A549 (cell line): ENCODE data around the gene HSPG2. TPM values are rescaled to one million over a fixed set of nuclear protein-coding genes. Genes with fewer than 3 reads are reported as not detected.

ENCODE experiments used
- ATAC-seq, 2 experiments: fragments of 200-7000 bp in 1 of 2; fragments of >200 bp in 1 of 2; cut with Nextera tagmentation in 1 of 2; cut with Tn5 transposase in 1 of 2; 3 replicates each; pipeline versions ENCODE4 v1.8.0 to v1.9.1; 2018 to 2020; ENCODE audit warnings: mild to moderate bottlenecking in 1 of 2, moderate library complexity in 1 of 2
- CTCF ChIA-PET: fragments of 300-600 bp; sonication (Branson Sonifier 250); formaldehyde crosslinking; extraction: SDS; loops from one replicate; lab custom pipeline; 2021; ENCODE audit warnings: antibody characterized with exemption, inconsistent platforms; lab: Yijun Ruan, JAX
- POLR2A ChIA-PET: fragments of 350-600 bp; formaldehyde crosslinking; extraction: SDS; loops from one replicate; lab custom pipeline; 2021; ENCODE audit warnings: antibody characterized with exemption, inconsistent platforms; lab: Yijun Ruan, JAX
- DNase-seq, 2 experiments: peaks; one replicate each; pipeline versions ENCODE4 v3.0.0 to v3.0.0-alpha.2; 2011 to 2016; ENCODE audit warnings: low read depth in 1 of 2, low spot score in 1 of 2
- FAIRE-seq: peaks from 2 replicates; lab custom pipeline; 2011; peaks lifted over from hg19 to GRCh38; lab: Jason Lieb, UNC
- H3K27ac ChIP-seq, 2 experiments: fragments of >200 bp; sonication (Bioruptor Twin); formaldehyde crosslinking; 3 replicates each; pipeline ENCODE4 v1.5.1; 2016 to 2017
- H3K4me1 ChIP-seq: fragments of >200 bp; sonication (Bioruptor Twin); formaldehyde crosslinking; 3 replicates; pipeline ENCODE4 v1.6.1; 2016
- H3K4me2 ChIP-seq: fragments of >200 bp; sonication (Bioruptor Twin); formaldehyde crosslinking; 3 replicates; pipeline ENCODE4 v1.6.1; 2016
- H3K4me3 ChIP-seq: fragments of >200 bp; sonication (Bioruptor Twin); formaldehyde crosslinking; 3 replicates; pipeline ENCODE4 v1.5.1; 2016
- H3K9me3 ChIP-seq: fragments of >200 bp; sonication (Bioruptor Twin); formaldehyde crosslinking; 3 replicates; pipeline ENCODE4 v1.6.1; 2016
- CBX2 ChIP-seq: fragments of 200-600 bp; sonication (generic); IDR thresholded peaks from 2 replicates; pipeline ENCODE4 v1.6.1; 2016; ENCODE audit warnings: low read depth, mild to moderate bottlenecking, borderline replicate concordance
- CHD4 ChIP-seq: fragments of 200-600 bp; sonication (generic); IDR thresholded peaks from 2 replicates; pipeline ENCODE4 v1.6.1; 2016; ENCODE audit warnings: antibody characterized with exemption, mild to moderate bottlenecking, borderline replicate concordance
- EHMT2 ChIP-seq: fragments of 200-600 bp; sonication (generic); IDR thresholded peaks from 2 replicates; pipeline ENCODE4 v1.6.1; 2016; ENCODE audit warnings: antibody characterized with exemption, low read depth, mild to moderate bottlenecking, moderate library complexity
- ESRRA ChIP-seq: fragments of 150-350 bp; IDR thresholded peaks from 2 replicates; pipeline ENCODE4 v1.6.1; 2014; ENCODE audit warnings: mild to moderate bottlenecking, low read length, borderline replicate concordance
- FOSB ChIP-seq: fragments of 250-450 bp; sonication (Bioruptor Pico); IDR thresholded peaks from 2 replicates; pipeline ENCODE4 v1.5.0; 2020; ENCODE audit warnings: mild to moderate bottlenecking, moderate library complexity
- FOSL2 ChIP-seq, 2 experiments: fragments of 450-650 bp in 1 of 2; fragments of >200 bp in 1 of 2; sonication (Bioruptor Twin) in 1 of 2; formaldehyde crosslinking; IDR thresholded peaks; 2 replicates each; pipeline versions ENCODE4 v1.5.0 to v1.6.1; 2016 to 2020; ENCODE audit warnings: mild to moderate bottlenecking in 1 of 2, moderate library complexity in 1 of 2
- HES2 ChIP-seq: fragments of >200 bp; sonication (Bioruptor Twin); formaldehyde crosslinking; IDR thresholded peaks from 2 replicates; pipeline ENCODE4 v1.6.1; 2016
- HEYL ChIP-seq: fragments of 250-450 bp; sonication (Bioruptor Pico); IDR thresholded peaks from 2 replicates; pipeline ENCODE4 v1.8.0; 2021; ENCODE audit warnings: mild to moderate bottlenecking, moderate library complexity
- HOXA7 ChIP-seq: fragments of 250-450 bp; sonication (Bioruptor Pico); IDR thresholded peaks from 2 replicates; pipeline ENCODE4 v1.5.0; 2020; ENCODE audit warnings: mild to moderate bottlenecking, moderate library complexity
- HOXB13 ChIP-seq: fragments of 250-450 bp; sonication (Bioruptor Pico); IDR thresholded peaks from 2 replicates; pipeline ENCODE4 v1.5.0; 2020; ENCODE audit warnings: low read depth, mild to moderate bottlenecking, moderate library complexity
- HOXB5 ChIP-seq: fragments of 250-450 bp; sonication (Bioruptor Pico); IDR thresholded peaks from 2 replicates; pipeline ENCODE4 v1.5.0; 2020; ENCODE audit warnings: mild to moderate bottlenecking, moderate library complexity
- JUN ChIP-seq, 2 experiments: fragments of >200 bp; sonication (Bioruptor Twin); formaldehyde crosslinking; IDR thresholded peaks; 2 replicates in 1 of 2; 3 replicates in 1 of 2; pipeline ENCODE4 v1.6.1; 2016 to 2017
- JUNB ChIP-seq: fragments of >200 bp; sonication (Bioruptor Twin); formaldehyde crosslinking; IDR thresholded peaks from 2 replicates; pipeline ENCODE4 v1.6.1; 2016
- KDM5A ChIP-seq: fragments of 200-600 bp; sonication (generic); IDR thresholded peaks from 2 replicates; pipeline ENCODE4 v1.6.1; 2016; ENCODE audit warnings: antibody characterized with exemption, mild to moderate bottlenecking
- MAFK ChIP-seq: fragments of 450-650 bp; IDR thresholded peaks from 2 replicates; pipeline ENCODE4 v1.6.1; 2014; ENCODE audit not compliant: partially characterized antibody
- NPAS2 ChIP-seq: fragments of 250-450 bp; sonication (Bioruptor Pico); IDR thresholded peaks from 2 replicates; pipeline ENCODE4 v1.8.0; 2022; ENCODE audit warnings: mild to moderate bottlenecking, moderate library complexity, borderline replicate concordance
- NR3C1 ChIP-seq: fragments of >200 bp; sonication (Bioruptor Twin); formaldehyde crosslinking; IDR thresholded peaks from 3 replicates; pipeline ENCODE4 v1.6.1; 2017
- PBX3 ChIP-seq: IDR thresholded peaks from 2 replicates; pipeline ENCODE4 v1.6.1; 2012
- RAD21 ChIP-seq, 2 experiments: fragments of >200 bp in 1 of 2; sonication (Bioruptor Twin) in 1 of 2; formaldehyde crosslinking in 1 of 2; IDR thresholded peaks in 1 of 2; conservative IDR thresholded peaks in 1 of 2; 2 replicates in 1 of 2; 3 replicates in 1 of 2; pipeline ENCODE4 v1.6.1; 2012 to 2018; ENCODE audit warnings: inconsistent platforms in 1 of 2
- ZFP36 ChIP-seq: fragments of 450-650 bp; IDR thresholded peaks from 2 replicates; pipeline ENCODE4 v1.6.1; 2014; ENCODE audit warnings: borderline replicate concordance; ENCODE audit not compliant: partially characterized antibody
- ZNF302 ChIP-seq: fragments of 250-450 bp; sonication (Bioruptor Pico); IDR thresholded peaks from 2 replicates; pipeline ENCODE4 v1.9.0; 2021; ENCODE audit warnings: inconsistent platforms, mild to moderate bottlenecking, moderate library complexity
- WGBS: methylation state at CpG from one replicate; pipeline ENCODE4 v1.1.6; 2017; ENCODE audit errors: missing lambda C conversion rate; 5-methylcytosine and 5-hydroxymethylcytosine counted together
- polyA plus RNA-seq, 4 experiments: library from polyadenylated mRNA; depleted of rRNA in 3 of 4; stranded (reverse); fragments of >200 nt; fragmentation: RNase III in 1 of 4; extraction: RNeasy Plus Mini Kit Qiagen cat#74134 plus additional on column Dnase treatment in 1 of 4; gene quantifications; 2 replicates in 3 of 4; 3 replicates in 1 of 4; pipeline ENCODE4 v1.2.3, GENCODE V29; 2011 to 2017

Gene HSPG2
- polyA plus RNA-seq, 2 of the 4 experiments (the other 2 are of a cell fraction), result 7.0 to 42.7 TPM

GRCh38 chr1:21871943-21872342 is 65.2 kb downstream of the HSPG2 start:
- no peak for DNase-seq
- 91% methylated on average over 9 of the region's 13 CpGs for WGBS

GRCh38 chr1:21870611-21871010 is 66.5 kb downstream of the HSPG2 start:
- Histone ChIP-seq H3K9me3 (no peaks in the 10 kb centered on the region), H3K27ac (peak overlapping the region; percentile 64 to 80; a peak in 3 of 6 replicates), H3K4me2 (no peak overlapping the region; the same call in 1 of the 3 replicates), H3K4me3 (no peak overlapping the region), H3K4me1 (peaks cover 23% of the 10 kb centered on the region)
- ChIA-PET POLR2A (no interaction called here), CTCF (no interaction called here)
- no peak for TF ChIP-seq HOXB5
- TF ChIP-seq FOSB, result no peak
- no peak for TF ChIP-seq EHMT2
- TF ChIP-seq KDM5A, result no peak
- no peak for TF ChIP-seq MAFK
- TF ChIP-seq ESRRA, result no peak
- WGBS, result 95% methylated on average over 10 of the region's 15 CpGs
- ATAC-seq, result no peak
- no peak for FAIRE-seq
- no peak for DNase-seq

More at GRCh38 chr1:21871943-21872342, 65.2 kb downstream of the HSPG2 start:
- no peak overlapping the region for H3K4me3 ChIP-seq
- H3K27ac ChIP-seq, result no peak overlapping the region
- no peak overlapping the region for H3K4me2 ChIP-seq
- ChIA-PET CTCF (interaction anchor here (1.4 kb wide), 1 partner anchor 10 kb away, joined by 5 read pairs; no protein-coding TSS in a partner anchor), POLR2A (no interaction called here)
- no peaks in the 10 kb centered on the region for H3K9me3 ChIP-seq
- TF ChIP-seq HEYL (CRISPR knock-in tag), result no peak
- TF ChIP-seq NPAS2 (CRISPR knock-in tag), result no peak
- TF ChIP-seq ZNF302 (CRISPR knock-in tag), result no peak
- TF ChIP-seq ZFP36, result no peak
- no peak for TF ChIP-seq RAD21 (conservative IDR thresholded peaks at IDR 0.05 in 1 of 2, IDR thresholded peaks at IDR 0.05 in 1 of 2)
- no peak for TF ChIP-seq HOXA7 (CRISPR knock-in tag)
- TF ChIP-seq CBX2, result no peak
- no peak for TF ChIP-seq CHD4
- no peak for TF ChIP-seq JUNB
- TF ChIP-seq JUN (IDR thresholded peaks at IDR 0.05), result no peak
- no peak for TF ChIP-seq HOXB13 (CRISPR knock-in tag)
- no peak for TF ChIP-seq NR3C1
- TF ChIP-seq HOXB5, result no peak
- no peak for TF ChIP-seq PBX3
- FAIRE-seq (no peak), ATAC-seq (no peak)
- H3K4me1 ChIP-seq, result peaks cover 23% of the 10 kb centered on the region

- Histone ChIP-seq H3K4me2 (peak overlapping the region; percentile 65), H3K4me1 (peaks cover 23% of the 10 kb centered on the region), H3K9me3 (no peaks in the 10 kb centered on the region), H3K27ac (peak overlapping the region; percentile 64 to 80; a peak in 4 of 6 replicates)
- peak; percentile 84 to 91 for ATAC-seq
- 62% methylated on average over 8 of the region's 13 CpGs for WGBS
- CTCF ChIA-PET, result no interaction called here
- POLR2A ChIA-PET, result no interaction called here
- TF ChIP-seq JUNB (peak; percentile 40; the same call in 1 of the 2 replicates), FOSL2 (IDR thresholded peaks at IDR 0.05) (no peak), FOSL2 (CRISPR knock-in tag; IDR thresholded peaks at IDR 0.05) (peak; percentile 63; the same call in 1 of the 2 replicates), HES2 (no peak)
- TF ChIP-seq, all 56 proteins: peak for 2
- no peak overlapping the region for H3K4me3 ChIP-seq
- FAIRE-seq, result no peak
- DNase-seq, result peak; percentile 76 to 83
Measured at GRCh38 chr1:21869620-21870121, 67.4 kb downstream of the HSPG2 start.
